Measurements from ENCODE around the gene OR5D14.

OR5D14 gene

GRCh38 chr11:55795256-55795655, at the start of gene OR5D14:
OR5D14 (plus strand) TSS chr11:55795556; CDS start chr11:55795556, 0 bp downstream.
- no peak for DNase-seq
- H3K27ac Mint-ChIP-seq = no peak within 1 kb of the TSS
- no peaks in the 10 kb centered on the region for H3K4me1 Mint-ChIP-seq
- H3K9me3 Mint-ChIP-seq = peaks cover 62% of the 10 kb centered on the region
- TF ChIP-seq CTCF (IDR thresholded peaks at IDR 0.05) = no peak
- no peak within 1 kb of the TSS for H3K4me3 Mint-ChIP-seq
- H3K36me3 Mint-ChIP-seq (ENCODE audit: low read depth) = no peaks in the 10 kb centered on the region
- no peaks in the 10 kb centered on the region for H3K27me3 Mint-ChIP-seq (ENCODE audit: low read depth, poor library complexity)

DNA sequence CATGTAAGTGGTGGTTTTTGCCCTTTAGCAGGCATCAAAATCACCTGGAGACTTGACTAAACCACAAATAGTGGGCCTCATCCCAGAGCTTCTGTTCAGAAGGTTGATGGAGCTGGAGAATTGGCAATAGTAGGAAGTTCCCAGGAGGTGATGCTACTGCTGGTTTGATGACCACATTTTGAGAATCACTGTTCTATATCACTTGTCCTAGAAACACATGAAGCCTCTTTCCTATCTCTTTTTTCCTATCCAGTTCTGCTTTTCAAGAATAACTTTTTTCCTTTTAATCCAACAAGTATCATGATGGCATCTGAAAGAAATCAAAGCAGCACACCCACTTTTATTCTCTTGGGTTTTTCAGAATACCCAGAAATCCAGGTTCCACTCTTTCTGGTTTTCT, 22.2 kb upstream of the OR5D14 start, which contains the start of gene OR5D13:
TSS of gene OR5D13 (plus strand) at position 301 of the 400 bp plus-strand sequence. CDS start at position 301, 0 bp downstream.
- Mint-ChIP-seq H3K27ac (no peak within 1 kb of the TSS), H3K36me3 (ENCODE audit: low read depth) (no peaks in the 10 kb centered on the region), H3K4me1 (no peaks in the 10 kb centered on the region), H3K4me3 (no peak within 1 kb of the TSS), H3K9me3 (peaks cover 77% of the 10 kb centered on the region), H3K27me3 (ENCODE audit: low read depth, poor library complexity) (no peaks in the 10 kb centered on the region)
- DNase-seq = no peak
- no peak for TF ChIP-seq CTCF (IDR thresholded peaks at IDR 0.05)

DNA sequence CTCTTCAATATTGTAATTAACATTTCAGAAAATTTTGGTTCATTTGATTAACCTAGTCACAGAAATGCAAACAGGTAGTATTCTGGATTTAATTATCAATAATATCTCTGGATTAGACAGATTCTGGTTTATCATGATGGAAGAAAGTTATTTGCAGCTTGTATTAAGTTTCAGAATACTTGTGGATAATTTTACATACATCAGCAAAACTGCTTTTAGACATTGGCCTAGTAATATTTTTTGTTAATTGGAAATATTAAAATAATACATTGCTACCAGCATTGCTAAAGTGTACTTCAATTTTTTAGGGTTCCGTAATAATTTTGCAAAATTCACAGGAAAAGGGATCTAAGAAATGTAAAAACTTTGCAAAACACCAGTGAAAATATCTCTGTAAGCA, 3.8 kb upstream of the OR5D14 start:
- no peak for DNase-seq
- no peak for TF ChIP-seq CTCF (IDR thresholded peaks at IDR 0.05)
- Mint-ChIP-seq H3K4me3 (no peak overlapping the region), H3K27ac (no peak overlapping the region), H3K4me1 (no peaks in the 10 kb centered on the region), H3K9me3 (peaks cover 61% of the 10 kb centered on the region), H3K36me3 (ENCODE audit: low read depth) (no peaks in the 10 kb centered on the region), H3K27me3 (ENCODE audit: low read depth, poor library complexity) (no peaks in the 10 kb centered on the region)

- H3K9me3 Mint-ChIP-seq = peaks cover 53% of the 10 kb centered on the region
- H3K27me3 Mint-ChIP-seq (ENCODE audit: low read depth, poor library complexity) = no peaks in the 10 kb centered on the region
- TF ChIP-seq CTCF (IDR thresholded peaks at IDR 0.05) = no peak
These were observed 2.0 kb upstream of the OR5D14 start for GRCh38 chr11:55793321-55793720.

GRCh38 chr11:55806248-55806647, 10.9 kb downstream of the OR5D14 start:
- Mint-ChIP-seq H3K9me3 (peaks cover 70% of the 10 kb centered on the region), H3K27me3 (ENCODE audit: low read depth, poor library complexity) (no peaks in the 10 kb centered on the region), H3K36me3 (ENCODE audit: low read depth) (no peaks in the 10 kb centered on the region), H3K4me3 (no peak overlapping the region), H3K27ac (no peak overlapping the region), H3K4me1 (no peaks in the 10 kb centered on the region)
- no peak for DNase-seq
- TF ChIP-seq CTCF (IDR thresholded peaks at IDR 0.05) = no peak

More at GRCh38 chr11:55793321-55793720, 2.0 kb upstream of the OR5D14 start:
- H3K27ac Mint-ChIP-seq = no peak overlapping the region
- H3K36me3 Mint-ChIP-seq (ENCODE audit: low read depth) = no peaks in the 10 kb centered on the region
- no peak for DNase-seq
- H3K4me3 Mint-ChIP-seq = no peak overlapping the region
- H3K4me1 Mint-ChIP-seq = no peaks in the 10 kb centered on the region

- no peak within 1 kb of the TSS for H3K27ac Mint-ChIP-seq
- H3K9me3 Mint-ChIP-seq = peaks cover 65% of the 10 kb centered on the region
- no peaks in the 10 kb centered on the region for H3K4me1 Mint-ChIP-seq
- TF ChIP-seq CTCF (IDR thresholded peaks at IDR 0.05) = no peak
- H3K27me3 Mint-ChIP-seq (ENCODE audit: low read depth, poor library complexity) = peaks cover 3% of the 10 kb centered on the region
- DNase-seq = no peak
- H3K4me3 Mint-ChIP-seq = no peak within 1 kb of the TSS
- no peaks in the 10 kb centered on the region for H3K36me3 Mint-ChIP-seq (ENCODE audit: low read depth)
These were observed 15.7 kb downstream of the OR5D14 start, which contains the start of gene OR5L1 for GRCh38 chr11:55811067-55811466. OR5L1 (plus strand) TSS chr11:55811367; CDS start chr11:55811467, 100 bp downstream.

All from nephron progenitor cell (in vitro differentiated cells).